ENCODE measurements around the gene C1orf105.
A peak's percentile ranks its signal among the peaks of the same experiment; 100 is the strongest.
"Not testable (repeated sequence)": the region's sequence is repeated elsewhere in the genome, so short reads cannot be mapped to it uniquely, and the experiment has no call there.

The C1orf105 gene

DNA sequence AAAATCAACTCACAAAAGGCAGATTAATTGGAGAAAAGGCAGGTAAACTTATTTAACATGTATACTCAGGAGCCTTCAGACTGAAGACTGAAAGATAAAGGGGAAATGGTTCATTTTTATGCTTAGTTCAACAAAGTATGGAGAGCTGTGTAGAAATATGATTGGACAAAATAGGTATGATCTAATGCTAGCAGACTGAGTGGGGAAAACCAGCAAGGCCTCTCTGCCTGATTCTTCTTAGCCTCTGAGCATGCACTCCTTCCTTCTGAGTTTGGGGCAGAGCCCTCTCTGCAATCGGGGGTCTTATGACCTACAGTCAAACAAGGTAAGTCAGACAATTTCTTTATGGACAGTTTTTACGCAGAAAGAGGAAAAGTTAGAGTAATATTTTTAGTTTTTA is 73.7 kb downstream of the C1orf105 start:
- DNase-seq = no peak

DNA sequence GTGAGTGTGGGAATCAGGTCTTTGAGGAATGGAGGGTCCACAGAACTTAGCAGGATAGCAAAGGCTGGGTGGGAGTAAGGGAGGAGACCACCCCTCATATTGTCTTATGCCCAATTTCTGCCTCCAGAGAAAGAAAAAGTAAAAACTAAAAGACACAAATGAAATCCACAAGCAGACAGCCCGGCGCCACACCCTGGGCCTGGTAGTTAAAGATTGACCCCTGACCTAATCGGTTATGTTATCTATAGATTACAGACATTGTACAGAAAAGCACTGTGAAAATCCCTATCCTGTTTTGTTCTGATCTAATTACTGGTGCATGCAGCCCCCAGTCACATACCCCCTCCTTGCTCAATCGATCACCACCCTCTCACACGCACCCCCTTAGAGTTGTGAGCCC is 75.6 kb downstream of the C1orf105 start:
- DNase-seq = not testable (repeated sequence)

DNA sequence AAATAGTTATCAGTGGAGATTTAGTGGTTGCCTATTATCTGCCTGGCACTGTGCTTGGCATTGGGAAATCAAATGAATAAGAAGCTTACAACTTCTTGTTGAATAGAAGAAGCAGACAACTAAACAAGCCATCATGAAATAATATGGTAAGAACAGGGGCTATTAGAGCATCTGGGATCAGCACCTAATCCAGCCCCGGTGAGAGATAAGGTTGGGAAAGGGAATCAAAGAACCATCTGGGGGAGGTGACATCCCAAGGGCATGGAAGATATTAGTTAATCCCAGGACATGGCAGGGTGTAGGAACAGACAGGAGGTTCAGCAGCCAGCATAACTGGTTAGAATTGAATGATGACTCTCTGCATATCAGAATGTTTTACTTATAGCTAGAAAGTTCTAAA is 76.2 kb downstream of the C1orf105 start:
- DNase-seq = peak; percentile 32

DNA sequence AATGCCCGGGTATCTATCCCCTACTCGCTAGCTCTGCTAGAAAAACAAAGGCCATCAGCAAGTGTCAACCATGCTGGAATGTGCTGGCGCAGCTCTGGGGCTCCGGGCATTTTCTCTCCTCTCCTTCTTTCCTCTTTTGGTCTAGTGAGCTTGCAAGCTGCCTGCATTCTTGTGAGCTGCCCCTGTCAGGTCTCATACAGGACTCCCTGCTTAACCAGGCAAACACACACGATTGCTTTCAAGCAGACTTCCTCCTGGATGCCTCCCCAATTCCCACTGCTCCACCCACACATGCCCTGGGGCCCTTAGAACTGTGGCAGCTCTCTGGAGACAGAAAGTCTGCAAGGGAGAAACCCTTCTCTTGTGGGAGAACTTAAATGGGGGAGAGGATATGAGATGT is 76.7 kb downstream of the C1orf105 start:
- no peak for DNase-seq

DNA sequence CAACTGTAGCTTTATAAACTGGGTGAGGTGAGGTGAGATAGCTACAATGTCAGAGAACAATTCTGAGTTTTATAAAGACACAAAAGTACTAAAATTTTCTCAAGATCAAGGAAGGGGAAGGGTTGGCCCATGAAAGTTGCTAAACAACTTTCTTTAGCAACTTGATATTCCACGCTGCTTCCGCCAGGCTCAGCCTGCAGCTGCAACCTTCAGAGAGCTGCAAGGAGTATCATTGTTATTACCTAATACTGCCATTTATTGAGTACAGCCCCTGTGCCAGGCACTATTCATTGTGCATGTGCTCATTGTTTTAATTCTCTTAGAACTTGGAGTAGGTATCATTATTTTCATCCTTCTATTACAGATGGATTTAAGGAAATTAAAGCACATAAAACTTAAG is 78.4 kb downstream of the C1orf105 start:
- DNase-seq = no peak

DNA sequence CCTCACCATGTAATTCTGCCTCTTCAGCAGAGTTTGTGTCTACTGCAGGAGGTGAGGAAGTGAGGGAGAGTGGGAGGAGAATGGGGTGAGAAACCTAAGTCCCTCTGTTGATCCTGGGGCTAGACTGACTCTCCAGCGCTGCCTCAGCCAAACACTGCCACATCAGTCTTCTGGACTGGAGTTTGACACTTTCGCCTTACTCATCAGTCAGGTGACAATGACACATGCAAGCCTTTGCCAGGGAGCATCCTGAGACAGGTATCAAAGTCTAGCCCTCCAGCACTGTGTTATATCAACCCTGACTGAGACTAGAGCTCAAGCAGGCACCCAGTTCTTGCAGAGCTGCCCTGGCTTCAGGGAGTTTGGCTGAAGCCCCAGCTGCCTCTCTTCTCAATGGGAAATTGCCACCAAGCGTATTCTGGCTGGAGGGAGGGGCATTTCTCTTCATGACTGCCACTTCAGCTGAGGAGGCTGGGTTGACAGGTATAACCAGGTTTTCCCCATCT is 79.2 kb downstream of the C1orf105 start:
- no peak for DNase-seq

DNA sequence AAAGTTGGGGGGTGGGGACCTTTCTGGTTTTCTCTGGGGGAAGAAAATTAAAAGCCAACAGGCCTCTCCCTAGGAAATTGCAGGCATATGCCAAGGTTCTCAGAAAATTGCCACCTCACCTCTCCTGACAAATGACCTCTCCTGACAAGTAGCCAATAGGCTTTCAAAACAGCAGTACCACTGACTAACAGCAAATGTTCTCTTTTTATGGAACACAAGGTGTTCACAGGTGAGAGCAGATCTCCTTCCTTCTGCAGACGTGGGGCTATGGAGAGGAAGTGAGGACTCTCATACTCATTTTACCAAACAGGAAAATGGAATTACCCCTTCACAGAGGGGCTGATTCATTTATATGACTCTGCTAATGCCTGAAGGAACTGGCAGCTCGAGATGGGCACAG is 79.7 kb downstream of the C1orf105 start:
- DNase-seq = no peak

DNA sequence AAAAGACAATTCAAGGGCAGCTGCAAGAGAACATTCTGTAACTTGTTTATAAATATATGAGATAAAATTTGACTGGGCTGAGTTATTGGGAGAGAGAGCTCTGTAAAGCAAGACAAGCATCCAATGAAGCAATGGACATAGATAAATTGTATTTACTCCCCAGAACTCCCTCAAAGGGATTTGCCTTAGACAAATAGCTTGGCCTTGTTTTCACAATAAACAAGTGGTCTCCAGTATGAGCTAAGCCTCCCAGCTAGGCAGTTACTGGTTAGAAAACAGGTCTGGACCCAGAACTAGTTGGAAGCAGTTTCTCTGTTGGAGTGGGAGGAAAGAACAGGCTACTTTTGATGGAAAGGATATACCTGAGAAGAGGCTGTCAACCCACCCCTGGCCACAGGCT is 87.3 kb downstream of the C1orf105 start:
- no peak for DNase-seq

DNA sequence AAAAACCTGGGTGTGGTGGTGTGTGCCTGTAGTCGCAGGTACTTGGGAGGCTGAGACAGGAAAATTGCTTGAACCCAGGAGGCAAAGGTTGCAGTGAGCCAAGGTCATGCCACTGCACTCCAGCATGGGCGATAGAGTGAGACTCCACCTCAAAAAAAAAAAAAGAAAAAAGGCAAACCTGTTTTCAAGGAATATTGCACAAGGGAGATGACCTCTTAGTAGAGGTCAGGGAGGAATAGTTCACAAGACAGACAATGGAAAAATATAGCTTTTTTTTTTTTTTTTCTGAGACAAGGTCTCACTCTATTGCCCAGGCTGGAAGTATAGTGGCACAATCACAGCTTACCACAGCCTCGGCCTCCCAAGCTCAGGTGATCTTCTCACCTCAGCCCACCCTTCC is 90.0 kb downstream of the C1orf105 start:
- DNase-seq = no peak

DNA sequence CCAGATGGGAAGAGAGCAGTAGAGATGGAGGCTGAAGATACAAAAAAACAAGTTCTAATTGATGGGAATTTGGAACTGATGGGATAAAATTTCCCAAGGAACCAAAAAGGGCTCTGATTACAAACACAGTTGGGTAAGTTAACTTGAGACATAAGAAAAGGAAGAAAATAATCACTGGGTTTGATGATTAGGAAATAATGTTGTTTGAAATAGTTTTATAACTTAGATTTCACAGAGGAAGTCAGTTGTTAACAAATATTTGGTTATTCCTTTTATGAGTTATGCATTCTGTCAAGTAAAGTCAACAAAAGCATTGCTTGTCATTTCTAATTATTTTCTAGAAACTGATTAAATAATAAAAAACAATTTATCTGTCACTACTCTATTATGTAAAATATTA is 92.1 kb downstream of the C1orf105 start:
- no peak for DNase-seq

DNA sequence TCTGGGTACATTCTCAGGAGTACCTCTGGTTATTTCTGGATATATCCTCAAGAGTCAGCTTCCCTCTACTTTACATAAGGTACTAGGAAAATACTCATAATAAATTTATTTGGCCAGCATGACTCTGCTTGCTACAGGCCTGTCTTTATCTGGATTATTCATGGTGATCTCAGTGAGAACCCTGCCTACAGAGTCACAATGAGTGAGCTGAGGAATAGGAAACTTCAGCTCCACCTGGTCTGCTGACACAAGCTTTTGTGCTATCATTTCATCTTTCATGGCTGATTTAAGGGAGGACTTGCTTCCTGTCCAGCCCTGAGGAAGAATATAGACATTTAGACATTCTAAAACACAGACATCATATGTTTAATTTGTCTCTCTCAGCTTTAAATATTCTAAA is 93.0 kb downstream of the C1orf105 start:
- DNase-seq = peak; percentile 51

DNA sequence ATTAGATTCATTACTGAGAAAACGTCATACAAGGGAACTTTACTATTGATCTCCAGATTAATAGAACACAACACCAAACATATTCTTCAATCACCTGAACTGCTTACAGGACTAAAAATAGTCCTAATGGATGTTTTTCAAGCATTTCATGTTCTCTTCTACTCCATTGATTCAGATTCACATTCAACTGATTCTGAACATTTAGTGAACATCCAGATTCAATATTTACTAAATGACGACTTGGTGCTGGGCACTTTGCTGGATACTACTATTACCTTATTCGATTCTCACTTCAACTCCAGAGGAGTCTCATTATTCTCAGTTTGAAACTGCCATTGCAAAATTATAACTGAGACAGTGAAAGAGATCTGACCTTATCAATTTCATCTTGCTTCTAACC is 93.6 kb downstream of the C1orf105 start:
- DNase-seq = no peak

DNA sequence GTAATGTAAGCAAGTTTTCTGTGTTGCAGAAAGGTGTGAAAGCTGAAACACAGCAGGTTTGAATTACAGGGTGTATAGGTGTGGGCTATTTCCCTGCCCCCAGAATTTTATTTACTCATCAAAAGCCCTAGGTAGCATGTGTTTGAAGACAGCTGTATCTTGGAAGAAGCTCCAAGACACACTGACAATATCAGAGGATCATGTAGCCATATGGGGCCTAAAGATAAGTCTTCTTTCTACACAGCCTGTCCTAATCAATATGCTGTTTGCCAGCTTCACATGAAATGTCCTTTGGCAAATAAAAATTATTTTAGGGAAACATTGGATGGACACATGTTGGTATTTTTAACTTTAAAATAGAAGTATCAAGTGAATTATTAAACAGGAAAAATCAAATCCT is 95.0 kb downstream of the C1orf105 start:
- peak; percentile 82 for DNase-seq

DNA sequence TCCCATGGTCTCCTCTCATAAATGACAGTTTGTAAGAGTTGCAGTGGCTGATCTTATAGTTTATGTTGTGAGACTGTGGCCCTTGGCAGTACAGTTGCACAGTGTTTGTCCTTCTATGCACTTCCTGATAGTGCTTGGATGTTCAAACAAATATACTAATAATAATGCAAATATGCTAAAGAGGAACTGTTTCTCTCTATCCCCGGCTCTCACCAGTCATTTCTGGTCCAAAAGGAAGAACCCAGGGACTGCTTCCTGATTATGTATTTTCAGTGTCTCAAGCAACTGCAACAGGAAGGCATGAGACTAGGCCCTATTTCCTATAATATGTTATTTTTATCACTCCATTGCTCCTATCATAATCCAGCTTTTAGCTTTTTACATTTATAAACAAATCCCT is 95.4 kb downstream of the C1orf105 start:
- DNase-seq = no peak

DNA sequence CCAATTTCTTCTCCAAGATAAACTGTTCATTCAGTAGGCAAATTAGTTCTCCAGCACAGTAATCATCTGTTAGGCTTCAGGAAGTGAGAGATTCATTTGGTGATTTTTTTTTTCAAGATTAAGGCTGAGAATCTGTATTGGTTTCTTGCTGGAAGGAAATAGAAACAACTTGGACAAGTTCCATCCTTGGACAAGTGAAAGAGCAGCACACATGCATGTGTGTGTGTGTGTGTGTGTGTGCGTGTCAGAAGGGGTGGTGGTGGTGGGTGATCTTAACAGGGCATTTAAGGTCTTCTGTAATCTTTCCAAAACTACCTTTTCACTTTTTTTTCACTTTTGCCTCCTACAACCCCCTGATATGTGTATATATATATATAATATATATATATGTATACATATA is 96.6 kb downstream of the C1orf105 start:
- no peak for DNase-seq

DNA sequence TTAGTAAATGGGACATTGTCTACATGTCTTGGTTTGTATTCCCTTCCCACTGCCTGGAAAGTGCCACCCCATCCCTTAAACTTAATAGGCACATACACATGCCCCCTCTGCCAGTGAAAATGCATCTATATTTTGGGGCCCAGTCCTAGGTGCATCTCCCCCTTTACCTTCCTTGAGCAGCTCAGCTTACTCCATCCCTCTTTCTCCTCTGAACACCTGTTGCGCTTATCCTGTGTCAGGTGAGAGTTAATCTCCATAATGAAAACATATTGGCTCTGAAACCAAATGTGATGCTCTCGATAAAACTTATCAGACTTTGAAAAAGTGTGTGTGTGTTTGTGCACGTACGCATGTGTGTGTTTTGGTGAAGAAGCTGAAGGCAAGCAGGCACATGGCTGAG is 97.1 kb downstream of the C1orf105 start:
- no peak for DNase-seq
